SU-DHL-6 (cell line): ENCODE measurements around the gene KRT75.
A peak's percentile ranks its signal among the peaks of the same experiment; 100 is the strongest.

ENCODE experiments used
- H2AFZ ChIP-seq: fragments of 200-600 bp; sonication (generic); 2 replicates; pipeline ENCODE4 v1.6.1; 2014; ENCODE audit warnings: low read depth, mild to moderate bottlenecking, moderate library complexity, mixed read lengths, antibody characterized with exemption, low read length; ENCODE audit not compliant: severe bottlenecking
- H3F3A ChIP-seq: fragments of 200-600 bp; shearing (Covaris generic); 2 replicates; pipeline ENCODE4 v1.6.0; 2016; ENCODE audit warnings: antibody characterized with exemption, mild to moderate bottlenecking; ENCODE audit not compliant: insufficient read depth
- H3K27ac ChIP-seq: fragments of 200-600 bp; sonication (generic); 2 replicates; pipeline ENCODE4 v1.5.1; 2016; ENCODE audit warnings: low read depth, mild to moderate bottlenecking, low read length, moderate library complexity, mixed read lengths
- H3K27me3 ChIP-seq: fragments of 200-600 bp; sonication (generic), shearing (Covaris generic); 2 replicates; pipeline ENCODE4 v1.6.0; 2014; ENCODE audit warnings: mild to moderate bottlenecking, low read length
- H3K36me3 ChIP-seq: fragments of 200-600 bp; sonication (generic); 2 replicates; pipeline ENCODE4 v1.6.1; 2014; ENCODE audit warnings: mild to moderate bottlenecking, low read length, mixed read lengths
- H3K4me2 ChIP-seq: fragments of 300-600, 200-600 bp; shearing (Covaris generic), sonication (generic); 2 replicates; pipeline ENCODE4 v1.6.0; 2014; ENCODE audit warnings: low read length, low read depth, mild to moderate bottlenecking; ENCODE audit not compliant: poor library complexity, severe bottlenecking
- H3K4me3 ChIP-seq: fragments of 200-600 bp; sonication (generic); 2 replicates; pipeline ENCODE4 v1.5.1; 2014; ENCODE audit warnings: antibody characterized with exemption, low read length, mild to moderate bottlenecking, mixed read lengths; ENCODE audit not compliant: insufficient read depth, poor library complexity, severe bottlenecking
- H3K79me2 ChIP-seq: fragments of 200-600 bp; sonication (generic); 2 replicates; pipeline ENCODE4 v1.6.1; 2014; ENCODE audit warnings: mild to moderate bottlenecking, low read length, moderate library complexity; ENCODE audit not compliant: insufficient read depth
- H3K9ac ChIP-seq: fragments of 200-600 bp; sonication (generic); 2 replicates; pipeline ENCODE4 v1.7.0; 2014; ENCODE audit warnings: mild to moderate bottlenecking, low read length
- H3K9me2 ChIP-seq: fragments of 200-600 bp; sonication (generic); replicated peaks from 2 replicates; pipeline ENCODE4 v1.6.1; 2014; ENCODE audit warnings: low read length; ENCODE audit not compliant: insufficient read depth
- H3K9me3 ChIP-seq: fragments of 200-600 bp; sonication (generic); 2 replicates; pipeline ENCODE4 v1.6.1; 2014; ENCODE audit warnings: low read length, mixed read lengths; ENCODE audit not compliant: insufficient read depth
- H4K20me1 ChIP-seq: fragments of 200-600 bp; sonication (generic); 2 replicates; pipeline ENCODE4 v1.6.1; 2014; ENCODE audit warnings: low read depth, mild to moderate bottlenecking, antibody characterized with exemption, low read length, moderate library complexity, mixed read lengths
- CTCF ChIP-seq: fragments of 200-600 bp; sonication (generic); IDR thresholded peaks from one replicate; pipeline ENCODE4 v1.5.1; 2017; ENCODE audit warnings: antibody characterized with exemption, mild to moderate bottlenecking, low read length, moderate library complexity; ENCODE audit not compliant: insufficient read depth, poor library complexity, severe bottlenecking
- EZH2phosphoT487 ChIP-seq: fragments of 200-600 bp; sonication (generic), shearing (Covaris generic); conservative IDR thresholded peaks from 2 replicates; pipeline ENCODE4 v1.6.1; 2018; ENCODE audit warnings: mild to moderate bottlenecking, antibody characterized with exemption, low read length, moderate library complexity, mixed read lengths

Gene KRT75

GRCh38 chr12:52382854-52383253, 51.3 kb downstream of the KRT75 start:
- no peaks in the 10 kb centered on the region for H4K20me1 ChIP-seq
- no peaks in the 10 kb centered on the region for H3K36me3 ChIP-seq
- H3K4me2 ChIP-seq: no peak overlapping the region
- H3K79me2 ChIP-seq: no peaks in the 10 kb centered on the region
- no peak overlapping the region for H3K4me3 ChIP-seq
- no peak overlapping the region for H2AFZ ChIP-seq
- no peak overlapping the region for H3K9ac ChIP-seq
- H3K27ac ChIP-seq: no peak overlapping the region
- TF ChIP-seq CTCF (no peak), EZH2phosphoT487 (no peak)
- H3K9me3 ChIP-seq: no peaks in the 10 kb centered on the region
- no peaks in the 10 kb centered on the region for H3F3A ChIP-seq
- H3K9me2 ChIP-seq: no peaks in the 10 kb centered on the region
- no peaks in the 10 kb centered on the region for H3K27me3 ChIP-seq

GRCh38 chr12:52381206-52381605, 53.0 kb downstream of the KRT75 start:
- no peak overlapping the region for H3K9ac ChIP-seq
- no peaks in the 10 kb centered on the region for H3F3A ChIP-seq
- no peaks in the 10 kb centered on the region for H4K20me1 ChIP-seq
- no peak overlapping the region for H3K4me2 ChIP-seq
- no peaks in the 10 kb centered on the region for H3K79me2 ChIP-seq
- H3K36me3 ChIP-seq: no peaks in the 10 kb centered on the region
- H3K4me3 ChIP-seq: no peak overlapping the region
- no peaks in the 10 kb centered on the region for H3K9me2 ChIP-seq
- H2AFZ ChIP-seq: no peak overlapping the region
- H3K9me3 ChIP-seq: no peaks in the 10 kb centered on the region
- TF ChIP-seq CTCF: no peak
- no peak for TF ChIP-seq EZH2phosphoT487
- H3K27me3 ChIP-seq: no peaks in the 10 kb centered on the region
- H3K27ac ChIP-seq: no peak overlapping the region

- H3K27me3 ChIP-seq: no peaks in the 10 kb centered on the region
- H3K79me2 ChIP-seq: no peaks in the 10 kb centered on the region
- H3F3A ChIP-seq: no peaks in the 10 kb centered on the region
- no peaks in the 10 kb centered on the region for H4K20me1 ChIP-seq
- H2AFZ ChIP-seq: no peak overlapping the region
- no peaks in the 10 kb centered on the region for H3K9me2 ChIP-seq
- H3K9me3 ChIP-seq: no peaks in the 10 kb centered on the region
- no peak overlapping the region for H3K4me2 ChIP-seq
- H3K27ac ChIP-seq: no peak overlapping the region
- peak; percentile 27 for TF ChIP-seq CTCF
- no peak for TF ChIP-seq EZH2phosphoT487
- H3K4me3 ChIP-seq: no peak overlapping the region
- H3K36me3 ChIP-seq: no peaks in the 10 kb centered on the region
- no peak overlapping the region for H3K9ac ChIP-seq
Observed at GRCh38 chr12:52380271-52380694, 53.9 kb downstream of the KRT75 start.
